Measurements from ENCODE around the gene FHIP2A. TPM values are rescaled to one million over a fixed set of nuclear protein-coding genes. Genes with fewer than 3 reads are reported as not detected.
"Not testable (repeated sequence)": the region's sequence is repeated elsewhere in the genome, so short reads cannot be mapped to it uniquely, and the experiment has no call there.

The FHIP2A gene
- total RNA-seq, 2 experiments from 2014 or later, result 13.2 to 14.7 TPM

DNA sequence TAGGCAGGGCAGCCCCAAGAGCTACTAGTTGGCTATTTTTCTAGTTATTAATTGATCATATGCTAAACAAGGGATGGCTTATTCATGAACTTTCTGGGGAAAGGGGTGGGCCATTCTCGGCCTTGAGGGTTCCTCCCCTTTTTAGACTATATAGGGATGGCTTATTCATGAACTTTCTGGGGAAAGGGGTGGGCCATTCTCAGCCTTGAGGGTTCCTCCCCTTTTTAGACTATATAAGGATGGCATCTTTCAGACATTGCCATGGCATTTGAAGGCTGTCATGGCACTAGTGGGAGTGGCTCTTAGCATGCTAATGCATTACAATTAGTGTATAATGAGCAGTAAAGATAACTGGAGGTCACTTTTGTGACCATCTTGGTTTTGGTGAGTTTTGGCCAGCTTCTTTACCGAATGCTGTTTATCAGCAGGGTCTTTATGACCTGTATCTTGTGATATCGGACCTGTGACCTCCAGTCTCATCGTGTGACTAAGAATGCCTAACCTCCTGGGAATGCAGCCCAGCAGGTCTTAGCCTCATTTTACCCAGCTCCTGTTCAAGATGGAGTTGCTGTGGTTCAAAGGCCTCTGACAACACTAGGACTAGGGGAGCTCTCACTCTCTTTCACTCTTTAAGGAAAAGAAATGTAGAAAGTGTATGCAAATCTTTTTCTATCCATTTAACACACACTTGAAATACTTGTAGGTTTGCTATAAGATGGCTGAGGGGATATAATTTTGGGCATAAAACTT lies 7.8 kb downstream of the FHIP2A start:
- Mint-ChIP-seq H3K9me3 (no peaks in the 10 kb centered on the region), H3K4me1 (peaks cover 28% of the 10 kb centered on the region), H3K27me3 (no peaks in the 10 kb centered on the region), H3K27ac (no peak overlapping the region), H3K36me3 (peaks cover 27% of the 10 kb centered on the region), H3K4me3 (no peak overlapping the region)
- DNase-seq, result no peak

DNA sequence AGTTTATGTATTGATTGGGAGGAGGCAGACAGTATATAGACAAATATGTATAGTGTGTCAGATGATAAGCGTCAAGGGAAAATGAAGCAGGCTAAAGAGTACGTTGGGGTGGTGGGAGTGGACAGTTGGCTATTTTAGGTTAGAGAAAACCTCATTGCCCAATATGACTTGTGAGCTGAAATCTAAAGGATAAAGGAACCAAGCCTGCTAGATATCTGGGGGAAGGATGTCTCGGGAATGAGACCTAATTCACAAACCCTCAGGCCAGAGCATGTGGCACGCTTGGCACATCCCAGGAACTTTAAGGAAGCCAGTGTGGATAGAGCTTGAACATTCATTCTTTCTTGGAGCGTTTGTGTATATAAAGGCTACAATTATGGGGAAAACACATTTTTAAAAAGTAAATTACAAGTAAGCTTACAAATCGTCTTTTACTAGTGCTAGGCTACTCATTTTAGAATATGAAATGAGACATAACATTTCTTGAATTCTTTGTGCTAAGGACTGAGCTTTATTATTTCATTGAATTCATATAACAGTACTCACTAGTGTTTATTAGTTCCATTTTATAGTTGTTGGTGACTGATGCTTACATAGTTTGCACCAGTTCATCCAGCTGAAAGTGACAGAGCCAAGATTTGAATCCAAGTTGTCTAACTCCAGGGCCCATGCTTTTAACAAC lies 9.7 kb downstream of the FHIP2A start:
- H3K9me3 Mint-ChIP-seq, result no peaks in the 10 kb centered on the region
- H3K36me3 Mint-ChIP-seq, result peaks cover 15% of the 10 kb centered on the region
- no peaks in the 10 kb centered on the region for H3K27me3 Mint-ChIP-seq
- no peak overlapping the region for H3K27ac Mint-ChIP-seq
- no peak for DNase-seq
- H3K4me3 Mint-ChIP-seq, result no peak overlapping the region
- peaks cover 14% of the 10 kb centered on the region for H3K4me1 Mint-ChIP-seq

DNA sequence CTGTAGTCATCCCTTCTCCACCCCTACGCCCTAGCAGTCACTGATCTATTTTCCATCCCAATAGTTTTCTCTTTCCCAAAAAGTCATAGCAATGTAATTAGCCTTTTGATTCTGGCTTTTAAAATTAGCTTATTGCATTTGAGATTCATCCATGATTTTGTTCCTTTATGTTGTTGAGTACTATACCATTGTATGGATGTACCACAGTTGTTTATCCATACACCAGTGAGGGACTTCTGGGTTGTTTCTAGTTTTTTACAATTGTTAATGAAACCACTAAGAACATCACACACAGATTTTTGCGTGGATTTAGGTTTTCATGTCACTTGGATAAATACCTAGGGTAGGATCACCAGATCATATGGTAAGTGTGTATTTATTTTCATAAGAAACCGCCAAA lies 16.1 kb downstream of the FHIP2A start:
- no peak overlapping the region for H3K27ac Mint-ChIP-seq
- no peaks in the 10 kb centered on the region for H3K27me3 Mint-ChIP-seq
- no peak overlapping the region for H3K4me3 Mint-ChIP-seq
- H3K4me1 Mint-ChIP-seq, result peaks cover 2% of the 10 kb centered on the region
- H3K36me3 Mint-ChIP-seq, result peaks cover 11% of the 10 kb centered on the region
- DNase-seq, result no peak
- no peaks in the 10 kb centered on the region for H3K9me3 Mint-ChIP-seq

DNA sequence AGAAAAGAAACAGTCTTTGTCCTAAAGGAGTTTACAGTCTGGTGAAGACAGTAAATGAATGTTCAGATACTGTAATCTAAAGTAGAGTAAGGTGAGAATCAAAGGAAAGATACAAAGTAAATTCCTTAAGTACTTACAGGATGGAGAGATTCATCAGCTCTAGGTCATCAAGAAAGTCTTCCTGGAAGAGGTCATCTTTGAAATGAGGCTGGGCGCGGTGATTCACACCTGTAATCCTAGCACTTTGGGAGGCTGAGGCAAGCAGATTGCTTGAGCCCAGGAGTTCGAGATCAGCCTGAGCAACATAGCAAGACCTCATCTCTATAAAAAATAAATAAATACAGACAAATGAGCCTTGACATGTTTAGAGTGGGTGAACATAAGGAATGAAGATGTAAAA lies 18.3 kb downstream of the FHIP2A start:
- Mint-ChIP-seq H3K9me3 (no peaks in the 10 kb centered on the region), H3K4me3 (no peak overlapping the region), H3K27me3 (no peaks in the 10 kb centered on the region), H3K4me1 (no peaks in the 10 kb centered on the region), H3K27ac (no peak overlapping the region), H3K36me3 (peaks cover 8% of the 10 kb centered on the region)
- no peak for DNase-seq

DNA sequence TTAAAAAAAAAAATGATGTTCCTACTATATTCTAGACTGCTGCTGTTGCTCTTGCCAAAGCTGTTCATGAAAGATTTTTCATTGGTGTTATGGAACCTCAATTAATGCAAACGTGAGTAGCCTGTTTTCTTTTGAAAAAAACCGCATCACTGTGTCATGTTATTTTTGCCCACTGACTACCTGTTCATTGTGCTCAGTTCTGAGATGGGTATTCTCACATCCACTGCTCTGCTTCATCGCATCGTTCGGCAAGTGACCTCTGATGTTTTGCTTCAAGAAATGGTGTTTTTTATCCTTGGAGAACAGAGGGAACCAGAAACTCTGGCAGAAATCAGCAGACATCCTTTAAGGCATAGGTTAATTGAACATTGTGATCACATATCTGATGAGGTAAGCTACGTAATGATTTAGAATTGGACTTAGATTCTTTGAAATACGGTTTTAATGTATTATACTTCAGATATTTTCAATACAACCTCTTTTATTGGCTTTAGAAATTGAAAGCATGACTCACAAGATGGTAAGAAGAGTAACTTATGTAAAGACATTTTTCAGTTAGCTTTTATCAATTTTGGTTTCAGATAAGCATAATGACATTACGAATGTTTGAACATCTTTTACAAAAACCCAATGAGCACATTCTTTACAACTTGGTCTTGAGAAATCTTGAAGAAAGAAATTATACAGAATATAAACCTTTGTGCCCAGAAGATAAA lies 24.6 kb downstream of the FHIP2A start:
- Mint-ChIP-seq H3K27ac (peak overlapping the region; percentile 42), H3K4me1 (peaks cover 7% of the 10 kb centered on the region), H3K4me3 (no peak overlapping the region), H3K36me3 (peaks cover 20% of the 10 kb centered on the region), H3K9me3 (no peaks in the 10 kb centered on the region), H3K27me3 (no peaks in the 10 kb centered on the region)
- no peak for DNase-seq

DNA sequence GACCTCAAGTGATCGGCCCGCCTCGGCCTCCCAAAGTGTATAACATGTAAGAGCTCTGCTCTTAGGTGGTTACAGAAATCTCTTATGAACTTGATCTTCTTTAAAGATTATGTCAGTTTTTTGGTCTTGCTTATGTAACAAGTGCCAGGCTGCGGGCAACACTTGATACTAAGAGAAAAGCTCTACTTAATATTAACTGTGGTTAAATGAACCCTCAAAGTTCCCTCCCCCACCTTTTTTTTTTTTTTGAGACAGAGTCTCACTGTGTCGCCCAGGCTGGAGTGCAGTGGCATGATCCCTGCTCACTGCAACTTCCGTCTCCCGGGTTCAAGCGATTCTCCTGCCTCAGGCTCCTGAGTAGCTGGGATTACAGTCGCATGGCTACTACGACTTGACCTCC lies 25.9 kb downstream of the FHIP2A start:
- not testable (repeated sequence) for H3K27ac Mint-ChIP-seq, H3K4me1 Mint-ChIP-seq, H3K9me3 Mint-ChIP-seq, H3K27me3 Mint-ChIP-seq, H3K4me3 Mint-ChIP-seq, DNase-seq
- H3K36me3 Mint-ChIP-seq, result peaks cover 19% of the 10 kb centered on the region

DNA sequence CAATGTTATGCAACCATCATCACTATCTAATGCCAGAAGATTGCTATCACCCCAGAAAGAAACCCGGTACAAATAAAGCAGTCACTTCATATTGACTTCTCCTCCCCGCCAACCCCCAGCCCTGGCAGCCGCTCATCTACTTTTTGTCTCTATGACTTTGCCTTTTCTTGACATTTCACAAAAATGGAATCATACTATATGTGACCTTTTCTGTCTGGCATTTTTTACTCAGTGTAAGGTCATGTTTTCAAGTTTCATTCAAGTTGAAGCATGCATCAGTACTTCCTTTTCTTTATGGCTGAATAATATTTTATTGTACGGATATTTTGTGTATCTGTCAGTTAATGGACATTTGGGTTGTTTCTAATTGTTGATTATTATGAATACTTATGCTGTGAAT lies 28.1 kb downstream of the FHIP2A start:
- Mint-ChIP-seq H3K4me1 (peaks cover 7% of the 10 kb centered on the region), H3K27ac (no peak overlapping the region), H3K9me3 (no peaks in the 10 kb centered on the region), H3K36me3 (peaks cover 19% of the 10 kb centered on the region), H3K27me3 (no peaks in the 10 kb centered on the region), H3K4me3 (no peak overlapping the region)
- DNase-seq, result no peak

DNA sequence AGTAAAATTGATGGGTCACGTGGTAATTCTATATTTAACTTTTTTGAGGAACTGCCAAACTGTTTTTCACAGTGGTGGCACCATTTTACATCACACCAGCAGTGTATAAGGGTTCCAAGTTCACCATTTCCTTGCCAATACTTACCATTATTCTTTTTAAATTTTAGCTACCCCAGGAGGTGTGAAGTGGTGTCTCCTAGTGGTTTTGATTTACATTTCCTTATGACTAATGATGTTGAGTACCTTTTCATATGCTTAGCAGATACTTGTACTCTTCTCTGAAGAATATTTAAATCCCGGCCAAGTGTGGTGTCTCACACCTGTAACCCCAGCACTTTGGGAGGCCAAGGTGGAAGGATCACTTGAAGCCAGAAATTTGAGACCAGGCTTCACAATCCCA lies 28.5 kb downstream of the FHIP2A start:
- Mint-ChIP-seq H3K27ac (no peak overlapping the region), H3K4me1 (peaks cover 7% of the 10 kb centered on the region), H3K9me3 (no peaks in the 10 kb centered on the region), H3K27me3 (no peaks in the 10 kb centered on the region), H3K4me3 (no peak overlapping the region), H3K36me3 (peaks cover 17% of the 10 kb centered on the region)
- no peak for DNase-seq

DNA sequence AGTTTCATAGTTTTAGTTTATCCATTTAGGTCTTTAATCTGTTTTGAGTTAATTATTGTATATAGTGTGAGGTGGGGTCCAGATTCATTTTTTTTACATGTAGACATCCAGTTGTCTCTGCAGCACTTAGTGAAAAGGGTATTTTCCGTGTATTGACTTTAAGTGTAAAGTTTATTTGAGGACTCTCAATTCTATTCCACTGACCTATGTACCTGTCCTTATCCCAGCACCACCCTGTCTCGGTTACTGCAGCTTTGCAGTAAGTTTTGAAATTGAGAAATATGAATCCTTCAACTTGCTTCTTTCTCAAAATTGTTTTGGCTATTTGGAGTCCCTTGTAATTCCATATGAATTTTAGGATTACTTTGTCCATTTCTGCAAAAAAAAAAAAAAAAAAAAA lies 29.8 kb downstream of the FHIP2A start:
- Mint-ChIP-seq H3K9me3 (no peaks in the 10 kb centered on the region), H3K27ac (no peak overlapping the region), H3K36me3 (peaks cover 16% of the 10 kb centered on the region), H3K4me1 (peaks cover 6% of the 10 kb centered on the region), H3K4me3 (no peak overlapping the region), H3K27me3 (no peaks in the 10 kb centered on the region)
- no peak for DNase-seq

DNA sequence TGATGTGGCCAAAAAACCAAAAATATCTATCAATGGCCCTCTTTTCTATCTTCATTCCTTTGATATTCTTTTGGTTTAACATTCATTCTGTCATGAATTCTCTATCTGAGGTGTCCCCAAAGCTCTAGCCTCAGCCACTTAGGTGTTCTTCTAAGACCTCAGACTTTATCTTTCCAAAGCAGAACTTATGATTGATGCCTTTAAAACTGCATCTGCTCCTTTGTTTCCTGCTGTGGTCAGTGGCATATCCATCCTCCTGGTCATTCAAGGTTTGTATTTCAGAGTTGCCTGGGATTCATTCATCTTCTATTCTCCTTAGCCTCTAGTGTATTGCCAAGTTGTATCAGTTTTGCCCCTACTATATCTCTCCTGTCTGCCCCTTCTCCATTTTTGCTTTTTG lies 30.6 kb downstream of the FHIP2A start:
- Mint-ChIP-seq H3K4me3 (no peak overlapping the region), H3K4me1 (peaks cover 5% of the 10 kb centered on the region), H3K27ac (no peak overlapping the region), H3K9me3 (no peaks in the 10 kb centered on the region), H3K27me3 (no peaks in the 10 kb centered on the region), H3K36me3 (peaks cover 19% of the 10 kb centered on the region)
- no peak for DNase-seq

DNA sequence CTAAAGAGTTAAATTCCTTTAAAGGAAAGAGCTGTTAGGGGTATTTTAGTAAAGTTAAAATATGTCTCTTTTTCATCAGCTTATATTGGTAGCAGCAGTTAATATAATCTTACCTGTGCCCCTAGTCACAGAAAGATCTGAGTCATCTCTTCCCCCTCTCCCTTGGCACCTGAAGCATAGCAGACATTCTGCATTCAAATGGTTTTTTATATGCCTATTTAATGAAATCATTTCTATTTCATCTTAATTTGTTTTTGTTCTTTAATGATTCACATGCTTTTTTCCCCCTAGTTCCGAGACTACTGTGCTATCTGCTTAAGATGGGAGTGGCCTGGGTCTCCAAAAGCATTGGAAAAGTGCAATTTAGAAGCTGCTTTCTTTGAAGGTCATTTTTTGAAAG lies 33.3 kb downstream of the FHIP2A start:
- Mint-ChIP-seq H3K27me3 (no peaks in the 10 kb centered on the region), H3K9me3 (no peaks in the 10 kb centered on the region), H3K36me3 (peaks cover 13% of the 10 kb centered on the region), H3K4me1 (peaks cover 8% of the 10 kb centered on the region), H3K27ac (no peak overlapping the region), H3K4me3 (no peak overlapping the region)
- DNase-seq, result no peak

DNA sequence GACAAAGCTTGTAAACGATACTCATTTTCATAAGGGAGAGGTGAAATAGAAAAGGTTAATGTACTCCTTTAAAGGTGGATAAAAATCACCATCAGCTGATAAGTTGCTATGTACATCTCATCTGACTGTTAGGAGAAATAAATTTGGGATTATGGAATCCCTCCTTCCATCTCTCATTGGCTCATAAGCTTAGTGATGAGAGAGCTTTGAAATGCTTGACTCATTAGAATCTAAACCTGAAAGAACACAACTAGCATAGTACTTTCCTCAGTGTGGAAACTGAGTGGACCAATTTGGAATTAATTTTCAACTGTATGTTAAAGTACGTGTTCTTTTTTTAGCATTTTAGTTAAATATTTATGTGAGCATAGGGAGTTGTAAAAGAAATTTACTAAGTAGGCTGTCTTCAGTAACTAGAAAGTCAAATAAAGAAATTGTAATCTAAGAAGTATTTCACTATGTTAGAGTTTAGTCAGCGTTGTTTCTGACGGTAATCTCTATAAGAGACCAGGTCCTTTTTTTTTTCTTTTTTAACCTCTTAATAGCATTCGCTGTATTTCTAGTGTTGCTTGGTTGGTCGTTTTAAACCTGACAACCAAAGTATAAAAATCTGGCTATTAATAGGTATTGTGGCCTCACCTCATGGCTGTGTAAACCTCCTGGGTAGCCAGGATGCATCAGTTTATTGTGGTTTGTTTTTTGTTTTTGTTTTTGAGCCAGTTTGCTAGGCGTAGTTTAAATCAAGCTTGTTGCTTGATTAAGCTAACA lies 34.4 kb downstream of the FHIP2A start:
- no peak for DNase-seq
- H3K4me1 Mint-ChIP-seq, result peaks cover 8% of the 10 kb centered on the region
- peak overlapping the region; percentile 32 for H3K27ac Mint-ChIP-seq
- H3K4me3 Mint-ChIP-seq, result no peak overlapping the region
- H3K9me3 Mint-ChIP-seq, result no peaks in the 10 kb centered on the region
- H3K36me3 Mint-ChIP-seq, result peaks cover 10% of the 10 kb centered on the region
- H3K27me3 Mint-ChIP-seq, result no peaks in the 10 kb centered on the region

DNA sequence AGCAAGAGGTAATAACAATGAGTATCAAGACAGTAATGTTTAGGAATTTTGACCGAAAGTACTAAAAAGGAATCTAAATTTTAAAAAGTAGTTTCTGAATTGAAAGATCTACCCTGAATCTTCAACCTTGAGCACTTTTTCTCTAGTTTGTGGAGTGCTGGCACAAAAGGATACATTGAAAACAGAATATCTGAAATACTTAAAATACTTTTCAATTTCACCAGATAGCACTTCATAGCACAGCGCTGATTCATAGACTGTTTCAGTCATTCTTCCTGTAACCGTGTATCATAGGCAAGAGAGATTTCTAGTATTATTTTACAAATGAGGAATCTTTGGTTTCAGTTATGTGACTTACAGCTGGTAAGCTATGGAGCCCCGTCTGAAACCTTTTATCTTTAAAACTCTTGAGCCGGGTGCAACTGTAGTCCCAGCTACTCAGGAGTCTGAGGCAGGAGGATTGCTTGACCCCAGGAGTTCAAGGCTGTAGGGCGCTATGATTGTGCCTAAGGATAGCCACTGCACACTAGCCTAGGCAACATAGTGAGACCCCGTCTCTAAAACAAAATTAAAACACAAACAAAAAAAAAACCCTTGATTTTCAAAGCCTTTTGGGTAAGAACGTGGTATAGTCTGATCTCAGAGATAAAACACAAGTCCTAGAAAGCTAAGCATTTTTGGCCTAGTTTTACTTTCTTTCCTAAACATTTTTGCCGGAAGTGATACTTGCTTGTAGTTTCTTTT lies 35.1 kb downstream of the FHIP2A start:
- no peak overlapping the region for H3K4me3 Mint-ChIP-seq
- DNase-seq, result no peak
- H3K27ac Mint-ChIP-seq, result peak overlapping the region; percentile 71

DNA sequence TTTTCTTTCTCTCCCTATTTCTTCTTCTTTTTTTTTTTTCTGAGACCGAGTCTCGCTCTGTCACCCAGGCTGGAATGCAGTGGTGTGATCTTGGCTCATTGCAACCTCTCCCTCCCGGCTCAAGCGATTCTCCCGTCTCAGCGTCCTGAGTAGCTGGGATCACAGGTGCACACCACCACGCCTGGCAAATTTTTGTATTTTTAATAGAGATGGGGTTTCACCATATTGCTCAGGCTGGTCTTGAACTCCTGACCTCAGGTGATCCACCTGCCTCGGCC lies 35.6 kb downstream of the FHIP2A start:
- H3K27me3 Mint-ChIP-seq, H3K4me1 Mint-ChIP-seq, DNase-seq, H3K36me3 Mint-ChIP-seq, H3K4me3 Mint-ChIP-seq, H3K9me3 Mint-ChIP-seq, H3K27ac Mint-ChIP-seq: not testable (repeated sequence)

More for the DNA sequence above, 35.1 kb downstream of the FHIP2A start:
- H3K9me3 Mint-ChIP-seq, result no peaks in the 10 kb centered on the region
- H3K4me1 Mint-ChIP-seq, result peaks cover 8% of the 10 kb centered on the region
- H3K27me3 Mint-ChIP-seq, result no peaks in the 10 kb centered on the region
- H3K36me3 Mint-ChIP-seq, result peaks cover 10% of the 10 kb centered on the region
